SK-N-SH treated with all-trans-retinoic acid at 6 μM for 48 hours (cell line): ENCODE results near the gene SORCS2.

Experiments used
- PATZ1 ChIP-seq: fragments of 250-450 bp; sonication (Bioruptor Pico); IDR thresholded peaks from 2 replicates; pipeline ENCODE4 v1.8.0; 2020; ENCODE audit warnings: mild to moderate bottlenecking, moderate library complexity, borderline replicate concordance
- SNAI2 ChIP-seq: fragments of 250-450 bp; sonication (Bioruptor Pico); IDR thresholded peaks from 2 replicates; pipeline ENCODE4 v1.5.0; 2020; ENCODE audit warnings: mild to moderate bottlenecking, moderate library complexity
- ZFP30 ChIP-seq: fragments of 450-650 bp; formaldehyde crosslinking; IDR thresholded peaks from 2 replicates; pipeline ENCODE4 v1.5.0; 2022; ENCODE audit warnings: mild to moderate bottlenecking, moderate library complexity

GRCh38 chr4:7747566-7747965 is 555.2 kb downstream of the SORCS2 start:
- TF ChIP-seq PATZ1 (CRISPR knock-in tag) (no peak), ZFP30 (CRISPR knock-in tag) (no peak), SNAI2 (CRISPR knock-in tag) (no peak)
